ENCODE results near the gene BLNK.

BLNK gene

GRCh38 chr10:96298362-96298761 lies 27.0 kb upstream of the BLNK start:
- Histone ChIP-seq H3K9ac (ENCODE audit: low read depth, low read length) (no peak overlapping the region), H3K4me1 (ENCODE audit: insufficient read depth, low read length) (peaks cover 7% of the 10 kb centered on the region; the same call in 1 of the 2 replicates), H3K9me3 (ENCODE audit: control insufficient read depth, insufficient read depth, low read length) (no peaks in the 10 kb centered on the region), H3K36me3 (ENCODE audit: insufficient read depth, low read length) (no peaks in the 10 kb centered on the region)

- no peaks in the 10 kb centered on the region for H3K36me3 ChIP-seq (ENCODE audit: insufficient read depth, low read length)
- H3K9me3 ChIP-seq (ENCODE audit: control insufficient read depth, insufficient read depth, low read length), result no peaks in the 10 kb centered on the region
- H3K9ac ChIP-seq (ENCODE audit: low read depth, low read length), result no peak overlapping the region
- peaks cover 13% of the 10 kb centered on the region for H3K4me1 ChIP-seq (ENCODE audit: insufficient read depth, low read length)
Observed at GRCh38 chr10:96297486-96297885, 26.1 kb upstream of the BLNK start.

GRCh38 chr10:96295475-96295874 lies 24.1 kb upstream of the BLNK start:
- Histone ChIP-seq H3K36me3 (ENCODE audit: insufficient read depth, low read length) (no peaks in the 10 kb centered on the region), H3K9me3 (ENCODE audit: control insufficient read depth, insufficient read depth, low read length) (no peaks in the 10 kb centered on the region), H3K4me1 (ENCODE audit: insufficient read depth, low read length) (peaks cover 9% of the 10 kb centered on the region), H3K9ac (ENCODE audit: low read depth, low read length) (no peak overlapping the region)

- H3K4me1 ChIP-seq (ENCODE audit: insufficient read depth, low read length), result peaks cover 9% of the 10 kb centered on the region
- H3K9ac ChIP-seq (ENCODE audit: low read depth, low read length), result no peak overlapping the region
Observed at GRCh38 chr10:96292971-96293920, 21.9 kb upstream of the BLNK start.

GRCh38 chr10:96290368-96291133 lies 19.2 kb upstream of the BLNK start:
- no peak overlapping the region for H3K9ac ChIP-seq (ENCODE audit: low read depth, low read length)
- no peaks in the 10 kb centered on the region for H3K9me3 ChIP-seq (ENCODE audit: control insufficient read depth, insufficient read depth, low read length)
- H3K4me1 ChIP-seq (ENCODE audit: insufficient read depth, low read length), result peaks cover 13% of the 10 kb centered on the region
- no peaks in the 10 kb centered on the region for H3K36me3 ChIP-seq (ENCODE audit: insufficient read depth, low read length)

More at GRCh38 chr10:96292971-96293920, 21.9 kb upstream of the BLNK start:
- Histone ChIP-seq H3K9me3 (ENCODE audit: control insufficient read depth, insufficient read depth, low read length) (no peaks in the 10 kb centered on the region), H3K36me3 (ENCODE audit: insufficient read depth, low read length) (no peaks in the 10 kb centered on the region)

- H3K9me3 ChIP-seq (ENCODE audit: control insufficient read depth, insufficient read depth, low read length), result no peaks in the 10 kb centered on the region
- H3K36me3 ChIP-seq (ENCODE audit: insufficient read depth, low read length), result no peaks in the 10 kb centered on the region
- peaks cover 16% of the 10 kb centered on the region for H3K4me1 ChIP-seq (ENCODE audit: insufficient read depth, low read length)
- H3K9ac ChIP-seq (ENCODE audit: low read depth, low read length), result no peak overlapping the region
Observed at GRCh38 chr10:96289218-96289910, 18.0 kb upstream of the BLNK start.

GRCh38 chr10:96288151-96288621 lies 16.8 kb upstream of the BLNK start:
- H3K4me1 ChIP-seq (ENCODE audit: insufficient read depth, low read length), result peaks cover 13% of the 10 kb centered on the region; the same call in 1 of the 2 replicates
- H3K9me3 ChIP-seq (ENCODE audit: control insufficient read depth, insufficient read depth, low read length), result no peaks in the 10 kb centered on the region
- no peaks in the 10 kb centered on the region for H3K36me3 ChIP-seq (ENCODE audit: insufficient read depth, low read length)
- no peak overlapping the region for H3K9ac ChIP-seq (ENCODE audit: low read depth, low read length)

- no peak overlapping the region for H3K9ac ChIP-seq (ENCODE audit: low read depth, low read length)
- H3K4me1 ChIP-seq (ENCODE audit: insufficient read depth, low read length), result peaks cover 7% of the 10 kb centered on the region; the same call in 1 of the 2 replicates
- H3K9me3 ChIP-seq (ENCODE audit: control insufficient read depth, insufficient read depth, low read length), result no peaks in the 10 kb centered on the region
- H3K36me3 ChIP-seq (ENCODE audit: insufficient read depth, low read length), result no peaks in the 10 kb centered on the region
Observed at GRCh38 chr10:96287392-96288105, 16.2 kb upstream of the BLNK start.

- no peaks in the 10 kb centered on the region for H3K36me3 ChIP-seq (ENCODE audit: insufficient read depth, low read length)
- peaks cover 7% of the 10 kb centered on the region; the same call in 1 of the 2 replicates for H3K4me1 ChIP-seq (ENCODE audit: insufficient read depth, low read length)
- no peak overlapping the region for H3K9ac ChIP-seq (ENCODE audit: low read depth, low read length)
- H3K9me3 ChIP-seq (ENCODE audit: control insufficient read depth, insufficient read depth, low read length), result no peaks in the 10 kb centered on the region
Observed at GRCh38 chr10:96285331-96285752, 14.0 kb upstream of the BLNK start.

- no peaks in the 10 kb centered on the region for H3K36me3 ChIP-seq (ENCODE audit: insufficient read depth, low read length)
- H3K9ac ChIP-seq (ENCODE audit: low read depth, low read length), result no peak overlapping the region
- H3K9me3 ChIP-seq (ENCODE audit: control insufficient read depth, insufficient read depth, low read length), result no peaks in the 10 kb centered on the region
- peaks cover 7% of the 10 kb centered on the region; the same call in 1 of the 2 replicates for H3K4me1 ChIP-seq (ENCODE audit: insufficient read depth, low read length)
Observed at GRCh38 chr10:96283756-96284155, 12.4 kb upstream of the BLNK start.

GRCh38 chr10:96283351-96283750 lies 12.0 kb upstream of the BLNK start:
- no peaks in the 10 kb centered on the region for H3K36me3 ChIP-seq (ENCODE audit: insufficient read depth, low read length)
- peaks cover 7% of the 10 kb centered on the region; the same call in 1 of the 2 replicates for H3K4me1 ChIP-seq (ENCODE audit: insufficient read depth, low read length)
- no peaks in the 10 kb centered on the region for H3K9me3 ChIP-seq (ENCODE audit: control insufficient read depth, insufficient read depth, low read length)
- H3K9ac ChIP-seq (ENCODE audit: low read depth, low read length), result no peak overlapping the region

- peaks cover 7% of the 10 kb centered on the region; the same call in 1 of the 2 replicates for H3K4me1 ChIP-seq (ENCODE audit: insufficient read depth, low read length)
Observed at GRCh38 chr10:96281444-96282029, 10.2 kb upstream of the BLNK start.

GRCh38 chr10:96280859-96281258 lies 9.5 kb upstream of the BLNK start:
- Histone ChIP-seq H3K9me3 (ENCODE audit: control insufficient read depth, insufficient read depth, low read length) (no peaks in the 10 kb centered on the region), H3K36me3 (ENCODE audit: insufficient read depth, low read length) (no peaks in the 10 kb centered on the region), H3K9ac (ENCODE audit: low read depth, low read length) (no peak overlapping the region), H3K4me1 (ENCODE audit: insufficient read depth, low read length) (peaks cover 7% of the 10 kb centered on the region; the same call in 1 of the 2 replicates)

More at GRCh38 chr10:96281444-96282029, 10.2 kb upstream of the BLNK start:
- no peak overlapping the region for H3K9ac ChIP-seq (ENCODE audit: low read depth, low read length)
- no peaks in the 10 kb centered on the region for H3K9me3 ChIP-seq (ENCODE audit: control insufficient read depth, insufficient read depth, low read length)
- no peaks in the 10 kb centered on the region for H3K36me3 ChIP-seq (ENCODE audit: insufficient read depth, low read length)

Data from ES-I3 (cell line).